HCT116 (cell line): ENCODE data around the gene KLF3.

ENCODE experiments used
- ATF3 ChIP-seq: IDR thresholded peaks from 2 replicates; pipeline ENCODE4 v1.6.1; 2012
- CBX3 ChIP-seq: IDR thresholded peaks from 2 replicates; pipeline ENCODE4 v1.6.1; 2012; ENCODE audit warnings: low read depth
- CEBPB ChIP-seq: IDR thresholded peaks from 2 replicates; pipeline ENCODE4 v1.6.1; 2012; ENCODE audit warnings: low read depth
- CTCF ChIP-seq, 3 experiments: fragments of 200-600 bp in 1 of 3; sonication (generic) in 1 of 3; IDR thresholded peaks in 2 of 3; conservative IDR thresholded peaks in 1 of 3; 2 replicates each; pipeline ENCODE4 v1.5.1; 2012 to 2017; ENCODE audit warnings: low read depth in 2 of 3, low read length in 2 of 3, antibody characterized with exemption in 1 of 3, borderline replicate concordance in 1 of 3, control low read depth in 1 of 3, mild to moderate bottlenecking in 1 of 3, mixed read lengths in 1 of 3, mixed run types in 1 of 3, moderate library complexity in 1 of 3; ENCODE audit not compliant: insufficient read depth in 1 of 3
- EGR1 ChIP-seq: IDR thresholded peaks from 2 replicates; pipeline ENCODE4 v1.6.1; 2012; ENCODE audit warnings: low read depth
- EZH2 ChIP-seq: fragments of 200-600 bp; sonication (generic); IDR thresholded peaks from 2 replicates; pipeline ENCODE4 v1.6.1; 2017; ENCODE audit warnings: antibody characterized with exemption, mixed run types
- FOSL1 ChIP-seq: IDR thresholded peaks from 2 replicates; pipeline ENCODE4 v1.6.1; 2012; ENCODE audit warnings: low read depth
- POLR2A ChIP-seq: IDR thresholded peaks from 2 replicates; pipeline ENCODE4 v1.7.0; 2011; ENCODE audit warnings: borderline replicate concordance; ENCODE audit not compliant: insufficient read depth, insufficient read length; ENCODE audit errors: extremely low read depth
- POLR2AphosphoS5 ChIP-seq: IDR thresholded peaks from 2 replicates; pipeline ENCODE4 v1.6.1; 2011; ENCODE audit warnings: mild to moderate bottlenecking, low read depth, low read length, moderate library complexity
- RAD21 ChIP-seq: IDR thresholded peaks from 2 replicates; pipeline ENCODE4 v1.6.1; 2012; ENCODE audit warnings: low read depth, mild to moderate bottlenecking
- REST ChIP-seq: IDR thresholded peaks from 2 replicates; pipeline ENCODE4 v1.6.1; 2012; ENCODE audit warnings: low read depth
- SIN3A ChIP-seq: IDR thresholded peaks from 2 replicates; pipeline ENCODE4 v1.6.1; 2012; ENCODE audit warnings: low read depth
- ZBTB33 ChIP-seq: IDR thresholded peaks from 2 replicates; pipeline ENCODE4 v1.6.1; 2011; ENCODE audit warnings: mild to moderate bottlenecking, low read length, moderate library complexity; ENCODE audit not compliant: insufficient replicate concordance; ENCODE audit errors: extremely low read depth
- ZNF274 ChIP-seq: fragments of 200-500 bp; sonication (Bioruptor generic); IDR thresholded peaks from 2 replicates; pipeline ENCODE4 v1.6.1; 2014; ENCODE audit warnings: mild to moderate bottlenecking, low read depth, low read length, inconsistent platforms

GRCh38 chr4:38620065-38620464 is 43.9 kb upstream of the KLF3 start:
- TF ChIP-seq EGR1 (no peak), FOSL1 (no peak), POLR2AphosphoS5 (no peak), SIN3A (no peak), ZNF274 (no peak), RAD21 (no peak), CTCF (IDR thresholded peaks at IDR 0.05 in 2 of 3, conservative IDR thresholded peaks at IDR 0.05 in 1 of 3; ENCODE audit: borderline replicate concordance in 1 of 3, insufficient read depth in 1 of 3, low read depth in 2 of 3, low read length in 2 of 3) (no peak), EZH2 (no peak), POLR2A (no peak), REST (no peak), CBX3 (no peak), CEBPB (no peak), ZBTB33 (no peak), ATF3 (no peak)
